HL-60 (cell line): ENCODE results near the gene POLR2M.

Source experiments
- CTCF ChIP-seq: IDR thresholded peaks from one replicate; pipeline ENCODE4 v1.5.1; 2011; ENCODE audit warnings: low read length, control low read depth, inconsistent platforms; ENCODE audit not compliant: insufficient read depth
- GABPA ChIP-seq: IDR thresholded peaks from 2 replicates; pipeline ENCODE4 v1.6.1; 2012; ENCODE audit warnings: low read depth
- POLR2AphosphoS5 ChIP-seq: IDR thresholded peaks from 2 replicates; pipeline ENCODE4 v1.6.1; 2012; ENCODE audit warnings: low read depth
- REST ChIP-seq: IDR thresholded peaks from 2 replicates; pipeline ENCODE4 v1.6.1; 2012; ENCODE audit warnings: low read depth; ENCODE audit not compliant: insufficient replicate concordance
- SPI1 ChIP-seq: IDR thresholded peaks from 2 replicates; pipeline ENCODE4 v1.6.1; 2012; ENCODE audit warnings: low read depth, mild to moderate bottlenecking, borderline replicate concordance

GRCh38 chr15:57734860-57735259 is 28.3 kb downstream of the POLR2M start:
- TF ChIP-seq SPI1 = no peak
- no peak for TF ChIP-seq CTCF
- TF ChIP-seq POLR2AphosphoS5 = no peak
- TF ChIP-seq REST = no peak
- TF ChIP-seq GABPA = no peak
